SH-SY5Y (cell line): ENCODE data around the gene OVAAL.
A peak's percentile ranks its signal among the peaks of the same experiment; 100 is the strongest.

Source experiments
- GATA2 ChIP-seq: IDR thresholded peaks from 2 replicates; pipeline ENCODE4 v1.6.1; 2011; ENCODE audit warnings: mild to moderate bottlenecking, low read depth, low read length
- GATA3 ChIP-seq: IDR thresholded peaks from 2 replicates; pipeline ENCODE4 v1.6.1; 2011; ENCODE audit warnings: low read depth, mild to moderate bottlenecking, low read length, moderate library complexity

OVAAL gene

DNA sequence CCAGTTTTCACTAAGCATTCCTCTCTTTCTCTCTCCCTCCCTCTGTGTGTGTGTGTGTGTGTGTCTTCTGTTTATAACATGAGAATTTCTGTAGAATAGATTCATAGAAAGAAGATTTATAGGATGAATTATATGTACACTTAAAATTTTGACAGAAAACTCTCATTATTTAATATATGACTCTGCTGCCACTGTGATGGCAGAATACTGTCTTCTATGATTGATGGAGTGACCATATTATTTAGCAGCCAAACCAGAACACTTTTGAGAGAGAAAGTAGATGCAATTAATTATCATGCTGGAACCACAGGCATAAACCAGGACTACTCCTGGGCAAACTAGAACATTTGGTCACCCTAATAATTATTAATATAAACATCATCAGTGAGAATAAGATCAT, 38.8 kb downstream of the OVAAL start:
- no peak for TF ChIP-seq GATA2
- TF ChIP-seq GATA3, result no peak

DNA sequence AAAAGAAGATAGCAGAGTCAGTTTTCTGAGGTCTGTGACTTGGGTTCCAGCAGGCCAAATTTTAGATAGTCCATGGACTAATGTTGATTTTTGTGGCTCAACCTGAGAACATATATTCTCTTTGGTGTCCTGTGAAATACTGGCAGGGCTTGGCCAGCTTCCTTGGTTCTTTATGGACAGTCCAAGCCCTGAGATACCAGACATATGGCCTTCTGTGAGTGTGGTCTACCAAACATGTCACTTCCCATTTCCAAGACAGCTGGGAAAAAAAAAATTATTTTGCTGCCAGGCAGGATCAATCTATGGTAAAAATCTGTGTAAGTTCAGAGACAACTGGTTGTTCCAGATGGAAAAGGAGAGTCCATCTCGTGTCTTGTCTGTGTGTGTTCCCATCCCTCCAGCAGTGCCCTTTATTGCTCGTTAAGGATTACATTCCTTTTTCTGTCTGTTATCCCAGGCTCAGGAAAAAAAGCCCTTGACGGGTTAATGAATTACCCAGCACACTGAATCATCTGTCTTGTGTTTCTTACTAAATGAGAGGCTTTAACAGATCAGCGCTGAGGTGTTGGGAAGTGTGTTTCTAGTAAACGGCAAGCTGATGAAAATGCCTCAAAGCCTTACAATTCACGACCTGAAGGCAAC, 39.7 kb downstream of the OVAAL start:
- TF ChIP-seq GATA2, result peak; percentile 61; the same call in 1 of the 2 replicates
- TF ChIP-seq GATA3, result no peak

DNA sequence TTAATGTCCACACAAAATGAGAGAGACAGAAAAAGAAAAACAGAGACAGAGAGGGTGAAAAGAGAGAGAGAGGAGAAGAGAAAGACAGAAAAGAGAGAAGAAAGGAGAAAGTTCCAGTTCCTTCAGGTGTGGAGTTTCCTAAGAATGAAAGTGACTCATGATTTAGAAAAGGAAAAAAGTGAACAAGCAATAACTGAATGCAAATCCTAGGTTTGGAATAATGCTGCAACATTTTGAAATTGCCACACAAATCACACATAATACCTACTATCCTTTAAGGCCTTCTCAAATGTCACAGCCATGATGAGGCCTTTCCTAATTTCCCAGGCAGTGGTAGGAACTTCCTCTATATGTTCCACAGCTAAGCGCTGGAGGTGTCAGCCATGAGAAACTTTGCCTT, 41.6 kb downstream of the OVAAL start:
- TF ChIP-seq GATA2 (no peak), GATA3 (no peak)

DNA sequence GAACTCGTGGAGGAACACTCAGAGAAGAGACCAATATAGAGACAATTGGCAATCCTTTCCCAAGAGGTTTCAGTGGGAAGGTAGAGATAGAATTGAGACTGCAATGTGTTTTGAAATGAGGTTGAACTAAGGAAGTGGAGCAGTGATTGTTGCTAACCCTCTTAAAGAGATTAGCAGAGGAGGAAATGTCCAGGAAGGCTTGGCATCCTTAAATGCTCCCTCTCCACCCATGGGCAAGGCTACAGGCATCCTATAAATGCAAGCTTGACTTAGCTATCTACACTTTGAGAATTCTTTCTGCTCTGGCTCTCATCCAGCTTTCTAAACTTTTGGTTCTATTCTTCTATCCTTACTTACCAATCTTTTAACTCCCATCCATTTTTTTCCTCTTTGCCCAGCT, 42.7 kb downstream of the OVAAL start:
- TF ChIP-seq GATA3 (no peak), GATA2 (no peak)

DNA sequence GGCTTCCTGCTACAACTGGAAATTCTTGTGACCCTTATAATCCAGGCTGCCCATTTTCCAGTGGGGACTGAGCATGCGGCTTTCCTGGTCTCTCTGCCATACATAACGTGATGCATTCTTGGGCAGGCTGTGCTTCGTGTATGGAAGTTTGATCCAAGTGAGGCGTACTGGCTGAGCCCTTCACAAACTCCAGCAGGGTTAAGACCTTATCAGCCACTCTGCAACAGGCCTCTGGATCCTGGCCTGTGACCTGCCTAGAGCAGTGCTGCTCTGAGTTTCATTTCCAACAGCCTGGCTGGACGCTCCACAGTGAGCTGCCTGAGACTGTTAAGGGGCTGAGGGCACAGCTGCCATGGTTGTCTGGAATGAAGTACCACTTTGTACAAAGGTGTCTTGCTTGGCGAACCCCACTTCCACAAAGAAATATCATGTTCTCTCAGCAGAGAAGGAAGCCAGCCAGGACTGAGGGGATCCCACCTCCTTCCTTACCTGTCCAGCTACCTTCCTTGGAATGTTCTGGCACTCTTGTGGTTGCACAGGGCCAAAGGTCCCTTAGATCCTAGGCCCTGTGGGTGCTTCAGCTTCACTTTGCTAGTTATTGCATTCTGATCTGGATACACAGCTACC, 44.6 kb downstream of the OVAAL start:
- TF ChIP-seq GATA2 (no peak), GATA3 (no peak)

DNA sequence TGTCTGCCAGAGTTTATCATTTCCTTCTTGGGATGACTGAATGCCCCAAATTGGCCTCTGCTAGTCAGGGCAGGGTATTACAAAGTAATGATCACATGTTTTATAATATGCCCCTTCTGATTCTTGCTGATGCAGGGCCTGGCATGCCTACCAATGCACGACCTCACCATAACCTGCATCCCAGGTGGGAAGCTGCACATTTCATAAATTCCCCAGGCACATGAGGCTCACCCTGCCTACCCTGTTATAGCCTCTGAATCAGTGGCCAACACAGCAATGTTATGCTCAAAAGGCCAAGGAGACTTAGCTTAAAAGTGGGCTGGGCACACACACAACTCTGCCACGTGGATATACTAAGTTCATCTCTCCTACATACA, 45.1 kb downstream of the OVAAL start:
- TF ChIP-seq GATA2 (no peak), GATA3 (no peak)

DNA sequence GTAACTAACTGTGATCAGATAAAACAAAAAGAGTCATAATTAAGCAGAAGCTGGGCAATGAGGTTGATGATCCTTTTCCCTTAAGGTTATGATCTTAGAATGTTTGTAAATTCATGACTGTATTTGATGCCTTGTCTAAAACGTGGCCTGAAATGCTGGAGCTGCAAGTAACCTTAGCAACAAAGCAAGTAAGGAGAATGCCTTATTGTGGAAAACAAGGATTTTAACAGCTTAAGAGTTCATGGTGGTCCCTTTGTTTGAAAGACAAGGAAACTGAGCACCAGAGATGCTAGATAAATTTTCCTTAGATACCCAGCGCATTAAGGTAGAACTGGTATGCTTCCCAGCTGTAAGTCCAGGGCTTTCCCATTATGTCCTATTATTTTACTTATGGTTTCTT, 47.4 kb downstream of the OVAAL start:
- no peak for TF ChIP-seq GATA3

DNA sequence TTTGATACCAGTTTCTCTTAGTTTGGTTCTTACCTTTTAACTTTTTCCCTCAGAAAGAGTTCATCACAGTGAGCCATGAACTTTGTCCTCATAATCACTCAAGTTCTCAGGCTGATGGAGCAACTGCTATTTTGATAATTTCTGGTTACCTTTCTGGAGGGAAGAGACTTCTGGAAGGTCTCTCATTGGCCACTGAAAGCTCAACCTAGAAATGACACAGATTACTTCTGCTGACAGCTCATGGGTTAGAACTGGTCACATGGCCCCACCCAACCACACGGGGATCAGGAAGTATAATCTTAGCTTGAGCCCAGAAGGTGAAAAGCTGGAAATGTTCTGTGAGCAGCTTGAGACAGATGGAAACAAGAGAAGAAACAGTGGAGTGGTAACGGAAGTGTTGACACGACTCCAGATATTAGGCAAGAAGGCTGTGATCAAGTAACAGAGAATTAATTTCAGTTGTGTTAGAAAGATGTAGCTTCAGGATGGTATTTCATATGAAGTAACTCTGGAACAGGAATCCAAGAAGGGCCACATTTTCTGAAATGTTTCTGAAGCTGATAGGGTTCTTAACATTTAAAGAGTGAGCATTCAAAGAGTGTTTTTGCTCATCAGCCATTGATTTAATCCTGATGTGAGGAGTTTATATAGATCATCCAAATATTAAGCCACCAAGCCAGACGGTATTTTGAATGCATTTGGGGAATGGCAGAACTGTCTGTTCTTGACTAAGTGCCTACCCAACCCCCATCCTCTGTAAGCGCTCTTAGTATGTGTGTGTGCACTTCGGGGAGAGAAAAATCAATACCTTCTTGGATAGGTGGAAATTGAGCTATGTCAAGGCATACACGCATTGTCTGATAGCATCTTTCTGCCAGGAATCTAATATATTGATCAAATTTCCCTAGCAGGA, 51.1 kb downstream of the OVAAL start:
- TF ChIP-seq GATA2 (no peak), GATA3 (no peak)

DNA sequence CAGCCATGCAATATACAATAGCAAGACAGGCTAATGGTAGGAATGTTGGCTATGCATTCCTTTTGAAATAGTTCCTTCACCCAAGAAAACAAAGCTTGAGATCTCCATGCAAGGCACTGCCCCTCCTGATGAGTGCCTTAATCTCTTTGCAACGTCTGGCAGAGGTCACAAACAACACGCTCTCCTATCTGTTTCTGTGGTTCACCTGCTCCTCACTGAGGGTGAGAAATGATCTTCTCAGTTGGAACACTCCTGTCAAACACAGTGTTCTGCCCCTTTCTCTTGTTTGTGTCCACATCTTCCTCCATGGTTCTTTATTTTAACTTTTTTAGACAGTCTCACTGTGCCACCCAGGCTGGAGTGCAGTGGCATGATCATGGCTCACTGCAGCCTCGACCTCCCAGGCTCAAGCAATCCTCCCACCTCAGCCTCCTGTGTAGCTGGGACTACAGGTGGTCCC, 51.8 kb downstream of the OVAAL start:
- no peak for TF ChIP-seq GATA3
- TF ChIP-seq GATA2, result no peak

DNA sequence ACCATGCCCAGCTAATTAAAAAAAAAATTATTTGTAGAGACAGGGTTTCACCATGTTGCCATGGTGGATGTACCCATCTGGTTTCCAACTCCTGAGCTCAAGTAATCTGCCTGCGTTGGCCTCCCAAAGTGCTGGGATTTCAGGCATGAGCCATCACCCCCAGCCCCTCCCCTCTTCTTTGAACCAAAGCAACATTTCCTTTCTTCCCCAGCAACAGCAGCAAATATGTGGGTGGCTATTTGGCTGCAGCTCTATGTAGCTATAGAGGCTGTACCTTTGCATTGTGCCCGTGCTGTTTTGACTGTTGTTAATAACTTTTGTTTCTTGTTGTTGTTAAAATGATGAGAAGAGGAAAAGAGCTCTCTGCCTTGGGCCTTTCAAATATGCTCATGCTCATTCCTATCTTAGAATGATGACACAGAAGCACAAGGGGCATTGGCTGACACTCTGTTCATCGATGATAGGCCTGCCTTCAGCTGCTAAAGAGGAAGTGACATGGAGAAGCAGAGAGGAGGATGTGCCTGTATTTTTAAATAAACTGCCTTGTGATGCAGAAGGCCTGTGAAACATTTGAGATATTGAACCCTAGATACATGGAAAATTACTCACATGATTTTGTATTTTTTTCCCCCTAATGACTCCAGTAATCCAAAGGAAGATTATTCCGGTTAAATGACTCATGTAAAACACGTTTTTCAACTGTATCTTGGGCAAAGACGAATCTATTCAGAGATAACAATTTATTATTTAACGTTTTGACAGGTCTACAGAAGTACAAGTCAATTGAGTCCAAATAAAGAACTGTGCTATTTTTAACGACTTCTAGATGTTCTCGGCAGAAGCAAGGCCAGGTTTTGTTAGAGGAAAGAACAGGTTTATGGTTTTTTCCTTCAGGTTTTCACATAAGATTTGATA, 52.5 kb downstream of the OVAAL start:
- TF ChIP-seq GATA2 (no peak), GATA3 (no peak)

DNA sequence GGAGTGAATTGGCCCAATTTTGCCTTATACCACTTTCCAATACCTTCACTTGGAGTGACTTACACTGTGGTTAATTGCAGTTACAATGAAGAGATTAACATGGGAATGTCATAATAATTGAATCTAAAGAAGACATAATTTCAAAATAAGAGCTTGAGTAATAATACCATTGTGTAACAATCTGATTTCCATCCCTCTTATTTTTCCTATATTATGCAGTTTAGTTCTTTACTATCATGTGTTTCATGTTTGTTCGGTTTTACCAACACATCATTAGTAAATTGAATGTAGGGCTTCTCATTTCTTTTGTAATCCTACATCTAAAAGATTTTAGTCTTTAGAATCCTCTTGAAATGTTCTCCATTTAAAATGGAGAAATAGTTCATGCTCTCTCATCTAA, 53.9 kb downstream of the OVAAL start:
- TF ChIP-seq GATA2 (no peak), GATA3 (no peak)

DNA sequence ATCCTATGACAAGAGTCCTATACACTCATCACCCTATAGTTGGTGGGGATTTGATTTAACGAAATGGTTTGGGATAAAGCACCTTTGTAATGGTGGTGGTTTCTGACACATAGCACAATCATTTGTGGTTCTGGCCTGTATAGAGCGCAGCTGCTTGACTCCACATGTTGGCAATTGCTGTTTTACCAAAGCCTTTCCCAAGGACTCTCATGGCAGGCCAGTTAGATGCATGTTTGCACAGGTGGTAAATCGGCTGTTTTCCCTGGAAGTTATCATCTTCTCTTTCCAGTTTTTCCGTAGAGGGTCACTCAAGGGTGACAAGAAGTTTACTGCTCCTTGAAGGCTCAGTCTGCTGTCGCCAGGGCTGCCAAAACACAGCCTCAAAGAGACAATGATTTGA, 56.0 kb downstream of the OVAAL start:
- TF ChIP-seq GATA3 (no peak), GATA2 (no peak)

DNA sequence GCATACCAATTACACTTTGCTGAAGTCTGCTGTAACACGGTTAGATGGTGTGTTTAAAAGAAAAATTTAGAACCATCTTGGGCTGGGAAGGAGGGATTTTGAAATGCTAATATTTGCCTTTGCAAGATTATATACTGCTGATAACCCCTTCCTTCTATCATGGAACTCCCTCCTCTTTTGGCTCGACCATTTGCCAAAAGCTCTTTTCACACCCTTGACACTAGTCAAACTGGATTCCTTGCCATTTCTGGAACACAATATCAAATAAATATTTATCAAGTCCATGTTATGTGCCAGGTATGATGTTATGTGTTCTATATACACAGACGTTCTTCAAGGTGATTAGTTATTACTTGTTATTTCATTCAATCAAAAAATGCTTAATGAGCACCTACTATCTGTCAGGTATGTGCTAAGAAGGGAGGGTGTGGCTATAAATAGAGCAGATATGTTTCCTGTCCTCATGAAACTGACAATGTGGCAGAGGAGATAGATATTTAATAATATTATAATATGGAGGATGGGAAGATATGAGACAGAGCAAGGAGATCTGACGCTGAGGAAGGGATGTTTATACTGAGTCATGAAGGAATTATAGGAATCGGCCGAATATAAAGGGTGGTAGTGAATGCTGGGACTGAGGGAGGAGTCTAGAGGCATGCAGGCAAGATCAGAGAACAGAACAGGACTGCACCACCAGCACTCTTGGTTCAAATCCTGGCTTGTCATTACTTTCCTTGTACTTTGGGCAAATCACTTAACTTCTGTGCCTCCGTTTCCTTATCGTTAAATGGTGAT, 56.9 kb downstream of the OVAAL start:
- TF ChIP-seq GATA2, result no peak
- no peak for TF ChIP-seq GATA3
